NCI-H2196 (cell line): ENCODE measurements around the gene CLBA1.
"Not testable (repeated sequence)": the region's sequence is repeated elsewhere in the genome, so short reads cannot be mapped to it uniquely, and the experiment has no call there.

Experiments
- DNase-seq: peaks from one replicate; lab custom pipeline; 2025; ENCODE audit not compliant: unreplicated experiment; lab: John Stamatoyannopoulos, UW

Gene CLBA1

DNA sequence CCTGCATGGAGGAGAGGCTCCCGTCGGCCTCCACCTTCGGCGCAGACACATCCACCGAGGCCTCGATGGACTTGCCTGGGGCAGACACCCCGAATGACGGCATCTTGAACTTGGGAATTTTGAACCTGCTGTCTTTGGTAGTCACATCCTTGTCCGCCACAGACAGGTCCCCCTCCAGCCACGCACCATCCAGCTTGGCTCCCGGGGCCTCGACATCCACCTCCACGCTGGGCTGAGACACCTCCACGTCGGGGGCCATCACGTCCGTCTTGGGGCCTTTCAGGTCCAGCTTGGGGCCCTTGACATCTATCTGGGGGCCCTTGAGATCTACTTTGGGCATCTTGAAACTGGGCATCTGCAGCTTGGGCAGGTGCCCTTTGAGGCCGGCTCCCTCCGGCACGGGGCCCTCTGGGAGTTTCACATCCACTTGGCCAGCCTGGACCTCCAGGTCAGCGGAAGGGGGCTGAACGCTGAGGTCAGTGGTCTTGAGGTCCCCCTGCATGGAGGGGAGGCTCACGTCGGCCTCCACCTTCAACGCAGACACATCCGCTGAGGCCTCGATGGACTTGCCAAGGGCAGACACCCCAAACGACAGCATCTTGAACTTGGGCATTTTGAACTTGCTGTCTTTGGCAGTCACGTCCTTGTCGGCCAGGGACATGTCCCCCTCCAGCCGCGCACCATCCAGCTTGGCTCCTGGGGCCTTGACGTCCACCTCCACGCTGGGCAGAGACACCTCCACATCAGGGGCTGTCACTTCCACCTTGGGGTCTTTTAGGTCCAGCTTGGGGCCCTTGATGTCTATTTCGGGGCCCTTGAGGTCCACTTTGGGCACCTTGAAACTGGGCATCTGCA is 37.5 kb upstream of the CLBA1 start:
- DNase-seq, result not testable (repeated sequence)

DNA sequence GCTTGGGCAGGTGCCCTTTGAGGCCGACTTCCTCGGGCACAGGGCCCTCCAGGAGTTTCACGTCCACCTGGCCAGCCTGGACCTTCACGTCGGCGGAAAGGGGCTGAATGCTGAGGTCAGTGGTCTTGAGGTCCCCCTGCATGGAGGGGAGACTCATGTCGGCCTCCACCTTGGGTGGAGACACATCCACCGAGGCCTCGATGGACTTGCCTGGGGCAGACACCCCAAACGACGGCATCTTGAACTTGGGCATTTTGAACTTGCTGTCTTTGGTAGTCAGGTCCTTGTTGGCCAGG is 36.9 kb upstream of the CLBA1 start:
- no peak for DNase-seq

DNA sequence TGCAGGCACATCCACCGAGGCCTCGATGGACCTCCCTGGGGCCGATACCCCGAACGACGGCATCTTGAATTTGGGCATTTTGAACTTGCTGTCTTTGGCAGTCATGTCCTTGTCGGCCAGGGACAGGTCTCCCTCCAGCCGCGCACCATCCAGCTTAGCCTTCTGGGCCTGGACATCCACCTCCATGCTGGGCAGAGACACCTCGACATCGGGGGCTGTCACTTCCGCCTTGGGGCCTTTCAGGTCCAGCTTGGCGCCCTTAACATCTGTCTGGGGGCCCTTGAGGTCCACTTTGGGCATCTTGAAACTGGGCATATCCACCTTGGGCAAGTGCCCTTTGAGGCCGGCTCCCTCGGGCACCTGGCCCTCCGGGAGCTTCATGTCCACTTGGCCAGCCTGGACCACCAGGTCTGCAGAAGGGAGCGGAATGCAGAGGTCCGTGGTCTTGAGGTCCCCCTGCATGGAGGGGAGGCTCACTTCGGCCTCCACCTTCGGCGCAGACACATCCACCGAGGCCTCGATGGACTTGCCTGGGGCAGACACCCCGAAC is 36.1 kb upstream of the CLBA1 start:
- not testable (repeated sequence) for DNase-seq

DNA sequence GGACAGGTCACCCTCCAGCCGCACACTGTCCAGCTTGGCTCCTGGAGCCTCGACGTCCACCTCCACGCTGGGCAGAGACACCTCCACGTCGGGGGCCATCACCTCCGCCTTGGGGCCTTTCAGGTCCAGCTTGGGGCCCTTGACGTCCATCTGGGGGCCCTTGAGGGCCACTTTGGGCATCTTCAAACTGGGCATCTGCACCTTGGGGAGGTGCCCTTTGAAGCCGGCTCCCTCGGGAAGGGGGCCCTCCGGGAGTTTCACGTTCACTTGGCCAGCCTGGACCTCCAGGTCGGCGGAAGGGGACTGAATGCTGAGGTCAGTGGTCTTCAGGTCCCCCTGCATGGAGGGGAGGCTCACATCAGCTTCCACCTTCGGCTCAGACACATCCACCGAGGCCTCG is 35.6 kb upstream of the CLBA1 start:
- DNase-seq, result no peak

DNA sequence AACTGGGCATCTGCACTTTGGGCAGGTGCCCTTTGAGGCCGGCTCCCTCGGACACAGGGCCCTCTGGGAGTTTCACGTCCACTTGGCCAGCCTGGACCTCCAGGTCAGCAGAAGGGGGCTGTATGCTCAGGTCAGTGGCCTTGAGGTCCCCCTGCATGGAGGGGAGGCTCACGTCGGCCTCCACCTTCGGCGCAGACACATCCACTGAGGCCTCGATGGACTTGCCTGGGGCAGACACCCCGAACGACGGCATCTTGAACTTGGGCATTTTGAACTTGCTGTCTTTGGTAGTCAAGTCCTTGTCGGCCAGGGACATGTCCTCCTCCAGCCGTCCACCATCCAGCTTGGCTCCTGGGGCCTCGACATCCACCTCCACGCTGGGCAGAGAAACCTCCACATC is 34.9 kb upstream of the CLBA1 start:
- DNase-seq, result not testable (repeated sequence)

DNA sequence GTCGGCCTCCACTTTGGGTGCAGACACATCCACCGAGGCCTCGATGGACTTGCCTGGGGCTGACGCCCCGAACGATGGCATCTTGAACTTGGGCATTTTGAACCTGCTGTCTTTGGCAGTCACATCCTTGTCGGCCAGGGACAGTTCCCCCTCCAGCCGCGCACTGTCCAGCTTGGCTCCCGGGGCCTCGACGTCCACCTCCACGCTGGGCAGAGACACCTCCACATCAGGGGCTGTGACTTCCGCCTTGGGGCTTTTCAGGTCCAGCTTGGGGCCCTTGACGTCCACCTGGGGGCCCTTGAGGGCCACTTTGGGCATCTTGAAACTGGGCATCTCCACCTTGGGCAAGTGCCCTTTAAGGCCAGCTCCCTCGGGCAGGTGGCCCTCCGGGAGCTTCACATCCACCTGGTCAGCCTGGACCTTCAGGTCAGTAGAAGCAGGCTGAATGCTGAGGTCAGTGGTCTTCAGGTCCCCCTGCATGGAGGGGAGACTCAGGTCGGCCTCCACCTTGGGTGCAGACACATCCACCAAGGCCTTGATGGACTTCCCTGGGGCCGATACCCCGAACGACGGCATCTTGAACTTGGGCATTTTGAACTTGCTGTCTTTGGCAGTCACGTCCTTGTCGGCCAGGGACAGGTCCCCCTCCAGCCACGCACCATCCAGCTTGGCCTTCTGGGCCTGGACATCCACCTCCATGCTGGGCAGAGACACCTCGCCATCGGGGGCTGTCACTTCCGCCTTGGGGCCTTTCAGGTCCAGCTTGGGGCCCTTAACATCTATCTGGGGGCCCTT is 33.5 kb upstream of the CLBA1 start:
- not testable (repeated sequence) for DNase-seq

DNA sequence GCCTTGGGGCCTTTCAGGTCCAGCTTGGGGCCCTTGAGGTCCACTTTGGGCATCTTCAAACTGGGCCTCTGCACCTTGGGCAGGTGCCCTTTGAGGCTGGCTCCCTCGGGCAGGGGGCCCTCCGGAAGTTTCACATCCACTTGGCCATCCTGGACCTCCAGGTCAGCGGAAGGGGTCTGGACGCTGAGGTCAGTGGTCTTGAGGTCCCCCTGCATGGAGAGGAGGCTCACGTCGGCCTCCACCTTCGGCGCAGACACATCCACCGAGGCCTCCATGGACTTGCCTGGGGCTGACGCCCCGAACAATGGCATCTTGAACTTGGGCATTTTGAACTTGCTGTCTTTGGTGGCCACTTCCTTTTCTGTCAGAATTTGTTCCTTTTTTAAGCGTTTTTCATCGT is 32.5 kb upstream of the CLBA1 start:
- no peak for DNase-seq

DNA sequence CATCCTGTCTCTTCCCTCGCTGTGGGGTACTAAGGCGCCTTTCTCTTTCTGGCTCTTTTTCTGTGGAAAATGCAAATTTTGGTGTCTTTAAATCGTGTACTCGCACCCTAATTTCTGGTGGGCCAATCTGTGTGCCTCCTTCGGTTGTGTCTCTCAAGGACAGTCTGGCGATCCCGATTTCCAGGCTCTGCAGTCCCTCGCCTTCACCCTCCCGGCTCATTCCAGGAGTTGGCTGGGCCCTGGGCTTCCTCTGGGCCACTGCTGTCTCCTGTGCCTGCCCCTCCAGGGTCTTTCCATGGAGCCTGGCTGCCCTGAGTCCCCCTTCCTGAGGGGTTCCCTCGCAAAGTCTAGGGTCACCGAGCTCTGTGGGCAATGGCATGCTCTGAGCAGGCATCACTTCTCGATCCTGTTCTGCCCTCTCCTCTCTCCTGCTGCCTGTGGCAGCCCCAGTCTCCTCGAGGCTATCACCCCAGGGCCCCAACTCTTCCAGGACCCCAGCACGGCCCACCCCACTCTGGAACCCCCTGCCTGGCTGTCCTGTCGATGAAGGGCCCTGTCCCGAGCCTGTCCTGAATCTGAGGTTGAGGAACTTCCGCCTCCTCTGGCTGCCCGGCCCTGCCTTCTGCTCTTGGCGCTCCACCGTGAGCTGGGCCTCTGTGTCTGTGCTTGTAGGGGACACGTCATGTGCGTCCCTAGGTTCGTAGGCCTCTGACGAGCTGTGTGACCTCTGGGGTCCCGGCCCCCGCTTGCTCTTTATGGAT is 31.5 kb upstream of the CLBA1 start:
- DNase-seq, result no peak

DNA sequence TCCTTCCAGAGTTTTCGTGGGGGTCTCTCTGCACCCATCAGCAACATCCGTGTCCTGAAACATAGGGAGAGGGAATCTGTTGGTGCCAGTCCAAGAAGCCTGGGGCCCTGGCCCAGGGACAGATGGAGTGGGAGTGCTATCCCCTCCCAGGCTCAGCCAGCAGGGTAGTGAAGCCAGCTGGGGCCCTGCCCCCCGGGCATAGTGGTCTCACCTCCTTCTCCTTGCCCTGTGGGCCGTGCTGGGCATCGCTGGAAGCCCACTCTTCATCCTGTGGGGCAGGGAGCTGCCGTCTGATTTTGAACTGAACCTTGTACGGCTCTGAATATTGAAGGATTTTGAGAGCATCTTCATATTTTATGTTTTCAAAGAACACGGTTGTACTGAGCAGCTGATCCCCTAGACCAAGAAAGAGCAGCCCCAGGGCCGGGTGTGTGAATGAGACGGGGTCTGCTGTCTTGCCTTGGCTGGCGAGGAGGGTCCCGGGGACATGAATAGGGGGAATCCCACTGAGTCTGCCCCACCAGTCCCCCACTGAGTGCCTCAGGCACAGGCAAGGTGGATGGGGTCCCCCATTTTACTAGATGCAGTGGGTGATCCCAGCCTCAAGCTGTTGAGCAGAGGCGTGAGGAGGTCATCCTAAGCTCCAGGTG is 30.7 kb upstream of the CLBA1 start:
- DNase-seq, result no peak

DNA sequence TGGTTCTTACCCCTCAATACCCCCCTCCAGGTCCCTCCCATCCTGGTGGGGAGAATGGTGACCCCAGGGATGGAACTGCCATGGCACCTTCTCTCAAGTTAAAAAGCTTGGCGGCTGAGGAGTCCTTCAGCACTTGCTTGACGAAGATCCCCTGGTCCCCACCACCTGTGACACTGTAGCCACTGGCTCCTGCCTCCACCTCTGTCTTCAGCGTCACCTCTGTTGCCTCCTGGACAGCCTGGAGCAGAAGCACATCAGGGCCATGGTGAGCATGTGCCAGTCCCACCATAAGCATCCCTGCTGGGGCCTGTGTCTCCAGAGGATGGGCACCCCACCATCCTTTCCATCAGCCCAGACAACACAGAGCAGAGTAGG is 30.2 kb upstream of the CLBA1 start:
- DNase-seq, result no peak

DNA sequence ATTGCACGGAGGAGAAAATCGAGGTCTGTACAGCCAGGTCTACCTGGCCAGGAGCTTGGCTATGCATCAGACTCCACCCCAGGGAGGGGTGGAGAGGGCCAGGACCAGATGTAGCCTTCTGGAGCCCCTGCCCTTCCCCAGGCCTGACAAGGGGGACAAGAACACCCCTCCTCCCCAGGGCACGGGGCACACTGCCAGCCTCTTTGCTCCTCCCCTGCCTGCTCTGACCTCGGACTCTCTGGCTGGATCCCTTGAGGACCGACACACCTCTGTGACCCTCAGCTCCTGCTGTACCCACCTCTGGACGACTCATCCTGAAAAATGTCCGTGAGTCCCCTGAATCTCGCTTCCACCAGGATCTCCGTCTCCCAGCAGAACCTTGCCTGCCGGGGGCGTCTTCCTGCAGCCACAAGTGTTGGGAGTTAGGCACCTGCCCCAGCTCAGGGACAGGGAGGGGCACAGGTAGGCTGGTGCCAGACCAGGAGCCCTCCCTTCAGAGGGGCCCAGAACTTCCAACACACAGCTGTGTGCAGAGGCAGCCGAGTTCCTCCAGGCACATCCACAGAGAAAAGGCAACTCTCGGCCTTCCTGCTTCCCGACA is 29.2 kb upstream of the CLBA1 start:
- DNase-seq, result no peak

DNA sequence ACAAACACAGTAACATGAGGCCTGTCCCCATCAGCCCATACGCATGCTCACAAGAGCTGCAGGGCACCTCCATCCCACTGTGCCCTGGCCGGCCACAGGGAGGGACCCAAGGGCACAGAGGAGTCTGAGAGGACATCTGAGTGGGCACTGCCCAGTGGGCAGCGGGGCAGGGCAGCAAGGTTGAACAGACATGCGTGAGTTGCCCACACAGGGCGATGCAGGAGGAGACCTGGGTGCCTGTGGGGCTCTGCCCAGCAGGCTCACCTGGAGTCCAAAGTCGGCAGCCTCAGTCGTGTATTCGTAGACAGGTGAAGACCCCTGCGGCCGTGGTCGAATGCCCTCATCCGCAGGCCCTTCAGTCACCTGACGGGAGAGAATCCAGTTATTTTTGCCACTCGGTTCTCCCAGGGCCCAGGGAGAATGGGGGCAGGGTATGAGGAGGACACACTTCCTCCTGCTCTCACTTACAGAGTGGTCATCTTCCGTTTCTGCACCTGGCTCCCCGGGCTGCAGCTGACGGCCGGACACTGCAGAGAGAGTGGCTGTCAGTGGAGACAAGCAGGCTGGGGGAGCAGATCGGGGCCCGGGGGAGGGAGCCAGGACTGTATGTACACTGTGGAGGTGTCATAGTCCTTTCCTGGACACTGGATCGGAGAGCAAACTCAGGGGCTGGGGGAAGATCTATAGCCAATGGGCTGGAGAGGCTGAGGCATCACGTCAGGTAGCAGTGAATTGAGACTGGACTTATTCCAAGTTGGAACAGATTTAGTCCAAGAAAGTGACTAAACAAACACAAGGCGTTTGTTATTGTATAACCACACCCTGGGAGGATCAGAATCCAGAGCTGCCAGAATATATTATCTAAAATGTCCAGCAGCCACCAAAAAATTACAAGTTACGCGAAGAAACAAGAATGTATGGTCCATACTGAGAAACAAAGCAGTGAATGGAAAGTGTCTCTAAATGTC is 28.2 kb upstream of the CLBA1 start:
- peak; percentile 7 for DNase-seq

DNA sequence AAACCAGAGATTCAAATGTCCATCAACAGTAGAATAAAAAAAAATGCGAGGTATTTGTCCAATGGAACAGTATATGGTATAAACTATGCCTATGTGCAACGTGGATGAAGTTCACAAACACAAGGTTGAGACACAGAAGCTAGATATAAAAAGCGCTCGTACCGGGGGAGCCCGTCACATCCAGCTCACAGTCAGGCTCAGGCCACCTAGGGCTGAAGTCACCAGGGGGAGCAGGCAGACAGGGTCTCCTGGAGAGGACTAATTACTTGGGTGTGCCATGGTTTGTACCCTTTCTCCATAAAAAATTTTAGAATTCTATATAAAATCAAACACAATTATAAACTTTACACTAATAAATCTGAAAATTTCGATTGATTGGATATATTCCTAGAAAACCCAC is 21.0 kb upstream of the CLBA1 start:
- DNase-seq, result no peak

DNA sequence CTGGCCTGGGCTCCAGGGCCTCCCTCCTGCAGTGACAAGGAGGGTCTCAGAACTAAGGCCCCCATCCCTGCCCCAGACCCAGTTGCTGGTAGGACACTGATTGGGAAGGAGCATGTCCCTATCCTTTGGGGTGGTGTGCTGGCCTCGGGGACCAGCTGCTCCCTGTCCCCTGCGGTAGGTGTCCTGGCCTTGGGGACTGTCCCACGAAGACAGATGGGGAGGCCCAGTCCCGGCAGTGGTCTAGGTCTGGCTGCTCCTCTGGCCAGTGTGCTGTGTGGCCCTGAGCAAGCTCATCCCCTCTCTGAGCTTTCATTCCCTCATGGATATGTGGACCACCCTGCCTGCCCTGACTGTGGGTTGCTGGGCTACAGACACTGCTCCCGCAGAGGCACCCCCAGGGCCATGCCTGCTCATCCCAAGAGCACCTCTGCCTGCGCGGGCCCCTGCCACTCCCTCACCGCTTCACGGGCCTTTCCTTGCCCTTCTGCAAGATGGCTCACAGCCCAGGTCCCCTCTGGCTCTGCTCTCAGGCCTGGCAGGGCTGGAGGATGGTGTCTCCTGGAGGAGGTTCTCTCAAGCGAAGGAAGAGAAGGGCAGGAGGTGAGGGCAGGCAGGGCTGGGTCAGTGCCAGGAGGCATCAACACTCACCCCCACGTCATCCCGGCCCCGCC is 19.9 kb upstream of the CLBA1 start:
- no peak for DNase-seq

DNA sequence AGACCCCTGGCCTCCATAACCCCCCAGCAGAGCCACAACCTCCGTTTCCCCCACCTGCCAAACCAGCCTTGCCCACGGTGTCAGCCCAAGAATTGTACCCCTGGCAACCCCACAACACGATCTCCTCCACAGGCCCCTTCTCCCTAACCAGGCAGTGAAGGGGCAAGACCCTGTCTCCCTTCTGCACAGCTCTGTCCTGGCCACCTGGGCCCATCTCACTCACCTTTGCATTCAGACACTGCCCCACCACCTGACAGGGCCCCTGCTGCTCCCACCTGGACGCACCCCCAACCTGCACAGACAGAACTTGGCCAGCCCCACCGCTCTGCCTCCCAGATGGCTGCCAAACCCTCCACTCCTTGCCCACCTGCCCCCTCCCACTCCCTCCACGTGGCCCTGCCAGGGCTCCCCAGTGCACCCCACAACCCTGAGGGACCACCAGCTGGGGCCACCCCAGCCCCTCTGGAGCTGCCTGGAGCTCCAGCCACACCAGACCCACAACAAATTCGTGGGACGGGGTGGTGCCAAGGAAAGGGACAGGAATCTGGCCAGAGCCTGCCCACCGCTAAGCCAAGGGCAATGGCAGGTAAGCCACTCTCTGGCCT is 19.2 kb upstream of the CLBA1 start:
- DNase-seq, result no peak

DNA sequence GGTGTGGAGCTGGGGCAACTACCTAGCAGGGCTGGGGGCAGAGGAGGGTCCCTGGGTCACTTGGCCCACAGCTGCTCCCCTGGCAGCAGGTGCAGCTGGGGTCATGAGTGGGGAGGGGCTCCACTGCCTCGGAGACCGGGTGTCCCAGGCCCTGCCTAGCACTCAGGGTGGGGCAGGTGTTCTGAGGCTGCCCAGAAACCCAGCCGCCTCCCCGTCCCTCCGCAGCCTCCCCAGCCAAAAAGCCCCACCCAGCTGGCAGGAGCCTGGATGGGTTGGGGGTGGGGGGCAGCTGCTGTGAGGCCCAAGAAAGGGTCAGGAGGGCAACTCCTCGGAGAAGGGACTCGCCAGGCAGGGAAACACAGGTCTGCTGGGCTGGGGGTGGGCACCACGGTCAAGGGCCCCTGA is 18.6 kb upstream of the CLBA1 start:
- no peak for DNase-seq

DNA sequence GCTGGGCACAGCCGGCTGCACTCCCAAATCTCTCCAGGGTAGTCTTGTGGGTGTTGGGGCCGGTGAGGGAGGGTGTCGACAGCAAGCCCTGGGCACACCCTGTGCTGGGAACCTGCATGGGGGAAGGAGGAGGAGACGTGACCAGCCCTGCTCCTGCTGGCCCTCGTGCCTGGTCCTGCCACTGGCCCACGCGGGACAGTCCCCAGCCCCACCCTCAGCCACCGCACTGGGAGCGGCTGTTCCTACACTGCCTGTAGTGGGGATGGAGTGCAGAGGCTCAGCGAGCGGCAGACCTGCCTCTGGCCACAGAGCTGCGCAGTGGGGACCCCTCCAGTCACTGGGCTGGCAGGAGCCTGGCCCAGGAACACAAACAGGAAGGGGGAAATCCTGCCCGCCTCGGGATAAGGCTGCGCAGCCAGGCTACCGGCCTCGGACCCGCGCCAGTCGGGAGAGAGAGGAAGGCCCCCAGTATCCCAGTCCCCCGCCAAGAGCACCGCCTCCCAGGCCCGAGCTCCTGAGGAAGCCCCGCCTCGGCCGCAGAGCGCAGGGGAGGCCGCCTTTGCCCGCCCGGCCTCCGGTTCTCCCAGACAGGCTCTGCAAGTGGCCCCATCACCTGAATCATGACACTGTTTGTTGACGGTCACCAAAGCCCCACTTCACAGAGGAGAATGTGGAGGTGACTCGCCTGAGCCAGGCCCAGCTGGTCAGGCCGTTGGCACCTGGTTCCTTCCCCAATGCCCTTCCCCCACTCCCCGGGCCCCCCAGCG is 18.0 kb upstream of the CLBA1 start:
- no peak for DNase-seq

DNA sequence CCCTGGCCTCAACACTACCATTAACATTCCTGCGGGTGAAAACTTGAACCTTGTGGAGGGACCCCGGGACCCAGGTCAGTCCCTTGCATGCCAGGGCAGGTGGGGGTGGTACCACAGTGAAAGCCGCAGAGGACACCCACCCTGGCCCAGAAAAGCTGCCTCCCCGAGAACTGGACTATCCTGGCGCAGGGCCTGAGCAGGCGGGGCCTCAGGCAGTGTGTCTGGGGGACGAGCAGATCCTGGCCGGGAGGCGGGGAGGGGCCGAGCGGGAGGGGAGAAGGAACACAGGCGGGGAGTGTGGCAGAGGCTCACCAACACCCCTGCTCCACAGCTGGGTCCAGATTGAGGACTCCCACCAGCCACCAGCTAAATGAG is 17.4 kb upstream of the CLBA1 start:
- DNase-seq, result no peak
